Measurements from ENCODE around the gene TESK1. TPM values are rescaled to one million over a fixed set of nuclear protein-coding genes. Genes with fewer than 3 reads are reported as not detected.

Gene TESK1
- total RNA-seq, 2 experiments from 2014 or later: 26.1 to 26.9 TPM

DNA sequence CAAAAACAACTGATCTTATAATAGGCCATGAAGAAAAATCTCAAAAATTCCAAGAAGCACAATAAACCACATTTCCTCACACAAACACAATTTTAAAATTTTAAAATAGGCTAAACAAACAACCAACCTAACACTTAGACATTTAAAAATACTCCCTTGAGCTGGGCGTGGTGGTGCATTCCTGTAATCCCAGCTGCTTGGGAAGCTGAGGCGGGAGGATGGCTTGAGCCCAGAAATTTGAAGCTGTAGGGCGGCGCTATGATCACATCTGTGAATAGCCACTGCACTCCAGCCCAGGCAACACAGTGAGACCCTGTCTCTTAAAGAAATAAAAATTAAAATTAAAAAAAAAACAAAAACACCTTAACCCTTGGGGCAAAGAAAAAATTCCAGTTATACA lies 36.9 kb upstream of the TESK1 start:
- intact Hi-C loops (cut with micrococcal nuclease): no loop called here
- DNase-seq (no peak), ATAC-seq (no peak)
- H3K27ac Mint-ChIP-seq: no peak overlapping the region
- ChIA-PET POLR2A (no interaction called here), CTCF (interaction anchor here (1.6 to 3.6 kb wide), 2 partner anchors 14 to 43 kb away, joined by 3 to 19 read pairs; no protein-coding TSS in a partner anchor)
- H3K4me3 Mint-ChIP-seq: no peak overlapping the region
- TF ChIP-seq, protein P1, sequence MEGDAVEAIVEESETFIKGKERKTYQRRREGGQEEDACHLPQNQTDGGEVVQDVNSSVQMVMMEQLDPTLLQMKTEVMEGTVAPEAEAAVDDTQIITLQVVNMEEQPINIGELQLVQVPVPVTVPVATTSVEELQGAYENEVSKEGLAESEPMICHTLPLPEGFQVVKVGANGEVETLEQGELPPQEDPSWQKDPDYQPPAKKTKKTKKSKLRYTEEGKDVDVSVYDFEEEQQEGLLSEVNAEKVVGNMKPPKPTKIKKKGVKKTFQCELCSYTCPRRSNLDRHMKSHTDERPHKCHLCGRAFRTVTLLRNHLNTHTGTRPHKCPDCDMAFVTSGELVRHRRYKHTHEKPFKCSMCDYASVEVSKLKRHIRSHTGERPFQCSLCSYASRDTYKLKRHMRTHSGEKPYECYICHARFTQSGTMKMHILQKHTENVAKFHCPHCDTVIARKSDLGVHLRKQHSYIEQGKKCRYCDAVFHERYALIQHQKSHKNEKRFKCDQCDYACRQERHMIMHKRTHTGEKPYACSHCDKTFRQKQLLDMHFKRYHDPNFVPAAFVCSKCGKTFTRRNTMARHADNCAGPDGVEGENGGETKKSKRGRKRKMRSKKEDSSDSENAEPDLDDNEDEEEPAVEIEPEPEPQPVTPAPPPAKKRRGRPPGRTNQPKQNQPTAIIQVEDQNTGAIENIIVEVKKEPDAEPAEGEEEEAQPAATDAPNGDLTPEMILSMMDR (IDR thresholded peaks at IDR 0.05): no peak
- H3K9me3 Mint-ChIP-seq: no peaks in the 10 kb centered on the region
- H3K27me3 Mint-ChIP-seq: no peaks in the 10 kb centered on the region
- peaks cover 38% of the 10 kb centered on the region for H3K4me1 Mint-ChIP-seq (ENCODE audit: low read depth)
- H3K36me3 Mint-ChIP-seq (ENCODE audit: low read depth): peaks cover 8% of the 10 kb centered on the region

DNA sequence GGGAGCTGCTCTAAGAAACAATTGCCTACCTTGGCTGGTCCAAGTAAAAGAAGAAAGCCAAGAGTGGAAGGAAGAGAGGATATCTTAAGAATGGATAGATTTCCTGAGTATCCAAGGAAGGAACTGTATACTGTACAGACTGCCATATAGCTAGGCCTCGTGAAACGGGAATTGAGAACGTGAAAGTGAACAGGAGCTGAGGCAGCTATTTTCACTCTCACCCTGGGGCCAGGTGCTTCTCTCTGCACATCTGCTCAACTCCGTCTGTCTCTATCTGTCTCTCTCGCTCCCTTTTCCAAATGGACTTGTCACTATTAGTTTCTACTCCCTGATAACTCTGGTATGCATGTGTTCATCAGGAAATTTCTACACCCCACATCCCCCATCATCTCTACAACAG lies 35.9 kb upstream of the TESK1 start:
- Mint-ChIP-seq H3K4me3 (no peak overlapping the region), H3K27ac (peak overlapping the region; percentile 98), H3K36me3 (ENCODE audit: low read depth) (peaks cover 8% of the 10 kb centered on the region), H3K4me1 (ENCODE audit: low read depth) (peaks cover 38% of the 10 kb centered on the region), H3K9me3 (no peaks in the 10 kb centered on the region), H3K27me3 (no peaks in the 10 kb centered on the region)
- ATAC-seq (no peak), DNase-seq (no peak)
- TF ChIP-seq, protein P1 (IDR thresholded peaks at IDR 0.05): no peak
- POLR2A ChIA-PET: no interaction called here
- CTCF ChIA-PET: interaction anchor here (1.1 to 3.6 kb wide), 4 partner anchors 15 to 78 kb away, joined by 3 to 19 read pairs (median 3); partner anchors contain the start of gene TESK1
- intact Hi-C loops (cut with micrococcal nuclease): no loop called here

GRCh38 chr9:35570709-35571504 lies 34.2 kb upstream of the TESK1 start:
- Mint-ChIP-seq H3K4me1 (ENCODE audit: low read depth) (peaks cover 38% of the 10 kb centered on the region), H3K27ac (peak overlapping the region; percentile 98), H3K27me3 (no peaks in the 10 kb centered on the region), H3K9me3 (no peaks in the 10 kb centered on the region), H3K36me3 (ENCODE audit: low read depth) (peaks cover 8% of the 10 kb centered on the region), H3K4me3 (peak overlapping the region; percentile 41)
- intact Hi-C loops (cut with micrococcal nuclease): no loop called here
- peak; percentile 92 for ATAC-seq
- CTCF ChIA-PET: interaction anchor here (0.7 to 3.6 kb wide), 3 partner anchors 17 to 29 kb away, joined by 3 to 19 read pairs (median 4); no protein-coding TSS in a partner anchor
- TF ChIP-seq, protein P1 (IDR thresholded peaks at IDR 0.05): no peak
- POLR2A ChIA-PET: interaction anchor here (0.6 kb wide), 1 partner anchor 914 kb away, joined by 5 read pairs; no protein-coding TSS in a partner anchor
- DNase-seq: peak; percentile 77

DNA sequence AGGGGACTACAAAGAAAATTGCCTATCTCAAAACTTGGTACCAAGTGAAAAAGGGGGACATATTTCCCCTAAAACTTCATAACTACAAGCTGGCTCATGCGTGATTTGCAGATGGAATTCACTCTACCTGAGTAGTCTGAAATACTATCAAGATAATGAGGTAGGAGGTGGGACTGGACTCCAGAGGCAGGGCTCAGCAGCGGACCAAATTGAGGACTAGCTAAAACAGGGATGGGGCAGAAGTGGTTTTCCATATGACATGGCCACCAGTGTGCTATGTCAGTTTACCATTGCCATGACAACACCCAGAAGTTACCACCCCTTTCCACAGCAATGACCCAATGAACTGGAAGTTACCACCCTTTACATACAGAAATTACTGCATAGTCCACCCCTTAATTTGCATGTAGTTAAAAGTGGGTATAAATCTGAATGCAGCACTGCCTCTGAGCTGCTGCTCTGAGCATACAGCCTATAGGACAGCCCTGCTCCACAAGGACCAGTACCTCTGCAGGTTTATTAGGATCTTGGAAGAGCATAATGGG lies 30.4 kb upstream of the TESK1 start:
- H3K27me3 Mint-ChIP-seq: no peaks in the 10 kb centered on the region
- H3K4me3 Mint-ChIP-seq: no peak overlapping the region
- ChIA-PET CTCF (interaction anchor here (0.7 to 1.0 kb wide), 2 partner anchors 21 to 29 kb away, joined by 3 to 5 read pairs; no protein-coding TSS in a partner anchor), POLR2A (no interaction called here)
- peaks cover 37% of the 10 kb centered on the region for H3K4me1 Mint-ChIP-seq (ENCODE audit: low read depth)
- TF ChIP-seq, protein P1 (IDR thresholded peaks at IDR 0.05): no peak
- intact Hi-C loops (cut with micrococcal nuclease): no loop called here
- peaks cover 18% of the 10 kb centered on the region for H3K36me3 Mint-ChIP-seq (ENCODE audit: low read depth)
- H3K9me3 Mint-ChIP-seq: peaks cover 11% of the 10 kb centered on the region
- no peak overlapping the region for H3K27ac Mint-ChIP-seq
- DNase-seq: no peak
- ATAC-seq: no peak

- no peak for DNase-seq
- ATAC-seq: no peak
- H3K4me1 Mint-ChIP-seq (ENCODE audit: low read depth): peaks cover 34% of the 10 kb centered on the region
- H3K9me3 Mint-ChIP-seq: peaks cover 14% of the 10 kb centered on the region
- H3K4me3 Mint-ChIP-seq: no peak overlapping the region
- intact Hi-C loops (cut with micrococcal nuclease): no loop called here
- ChIA-PET POLR2A (no interaction called here), CTCF (interaction anchor here (0.7 to 1.0 kb wide), 2 partner anchors 22 to 28 kb away, joined by 3 to 5 read pairs; no protein-coding TSS in a partner anchor)
- H3K27ac Mint-ChIP-seq: no peak overlapping the region
- TF ChIP-seq, protein P1 (IDR thresholded peaks at IDR 0.05): no peak
- peaks cover 25% of the 10 kb centered on the region for H3K36me3 Mint-ChIP-seq (ENCODE audit: low read depth)
- H3K27me3 Mint-ChIP-seq: no peaks in the 10 kb centered on the region
These were observed 29.6 kb upstream of the TESK1 start for GRCh38 chr9:35575478-35575877.

All from activated CD8-positive, alpha-beta T cell treated with anti-CD3 and anti-CD28 coated beads for 36 hours (primary cell).